Activated naive CD4-positive, alpha-beta T cell treated with anti-CD3 and anti-CD28 coated beads, Interleukin-2, amount 50 U/mL, for 24 hours (primary cell): ENCODE results near the gene NUFIP2.
"Not testable (repeated sequence)": the region's sequence is repeated elsewhere in the genome, so short reads cannot be mapped to it uniquely, and the experiment has no call there.

ENCODE experiments used
- H3K27ac Mint-ChIP-seq: one replicate; pipeline ENCODE4 v1.8.0; 2021; ENCODE audit warnings: mild to moderate bottlenecking, mixed read lengths
- H3K27me3 Mint-ChIP-seq: one replicate; pipeline ENCODE4 v1.8.0; 2021; ENCODE audit warnings: mixed read lengths
- H3K36me3 Mint-ChIP-seq: one replicate; pipeline ENCODE4 v1.8.0; 2021; ENCODE audit warnings: mixed read lengths
- H3K4me1 Mint-ChIP-seq: one replicate; pipeline ENCODE4 v1.8.0; 2021; ENCODE audit warnings: mixed read lengths
- H3K4me3 Mint-ChIP-seq: one replicate; pipeline ENCODE4 v1.8.0; 2021; ENCODE audit warnings: mild to moderate bottlenecking, mixed read lengths
- H3K9me3 Mint-ChIP-seq: one replicate; pipeline ENCODE4 v1.8.0; 2021; ENCODE audit warnings: mixed read lengths

Gene NUFIP2

DNA sequence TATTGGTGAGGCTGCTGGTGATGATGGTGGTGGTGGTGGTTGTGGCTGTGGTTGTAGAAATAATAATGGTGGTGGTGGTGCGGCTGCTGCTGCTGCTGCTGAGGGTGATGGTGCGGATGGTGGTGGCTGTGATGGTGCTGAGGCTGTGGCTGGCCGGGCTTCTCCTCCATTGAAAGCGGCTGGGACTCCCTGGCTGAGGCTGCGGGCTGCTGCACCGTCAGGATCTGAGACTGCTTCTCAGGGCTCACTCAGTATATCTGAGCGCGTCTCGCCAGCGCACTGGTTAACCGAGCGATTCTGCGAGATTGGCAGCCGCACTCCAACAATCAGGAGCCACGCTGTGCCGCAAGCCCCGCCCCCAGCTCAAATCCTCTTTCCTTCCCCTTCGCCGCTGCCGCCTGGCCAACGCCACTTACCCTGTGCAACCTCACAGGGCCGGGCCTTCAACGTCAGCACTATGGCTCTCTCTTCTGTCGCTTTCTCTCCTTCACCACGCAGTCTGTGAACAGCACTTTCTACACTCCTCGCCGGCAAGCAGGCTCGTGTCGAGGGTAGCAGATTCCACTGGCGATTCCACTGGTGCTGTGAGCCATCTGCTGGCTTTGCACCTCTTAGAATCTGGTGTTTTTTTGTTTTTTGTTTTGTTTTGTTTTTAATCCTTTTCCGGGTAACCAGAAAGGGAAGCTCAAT, at the start of gene NUFIP2:
TSS of gene NUFIP2 (minus strand) at position 259 of the 690 bp plus-strand sequence. CDS start at position 170, 89 bp downstream.
- Mint-ChIP-seq H3K4me3 (peak within 1 kb of the TSS; percentile 100), H3K9me3 (no peaks in the 10 kb centered on the region), H3K27me3 (no peaks in the 10 kb centered on the region), H3K27ac (peak within 1 kb of the TSS; percentile 100), H3K36me3 (peaks cover 14% of the 10 kb centered on the region), H3K4me1 (peaks cover 40% of the 10 kb centered on the region)

DNA sequence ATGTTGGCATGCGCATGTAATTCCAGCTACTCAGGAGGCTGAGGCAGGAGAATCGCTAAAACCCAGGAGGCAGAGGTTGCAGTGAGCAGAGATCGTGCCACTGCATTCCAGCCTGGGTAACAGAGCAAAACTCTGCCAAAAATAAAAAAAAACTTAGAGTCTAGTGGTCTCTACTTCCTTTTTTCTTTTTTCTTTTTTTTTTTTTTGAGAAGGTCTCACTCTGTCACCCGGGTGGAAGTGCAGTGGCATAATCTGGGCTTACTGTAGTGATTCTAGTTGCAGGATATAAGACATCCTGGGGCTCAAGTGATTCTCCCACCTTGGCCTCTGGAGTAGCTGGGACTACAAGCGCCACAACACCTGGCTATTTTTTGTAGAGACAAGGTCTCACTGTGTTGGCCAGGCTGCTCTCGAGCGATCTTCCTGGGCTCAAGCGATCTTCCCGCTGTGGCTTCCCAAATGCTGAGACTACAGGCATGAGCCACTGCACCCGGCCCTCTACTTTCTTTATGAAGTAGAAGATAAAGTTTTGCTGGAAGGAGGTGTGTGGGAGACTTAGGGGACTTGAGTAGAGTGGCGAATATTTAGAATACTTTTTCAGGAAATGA, 48.3 kb upstream of the NUFIP2 start:
- H3K4me1 Mint-ChIP-seq = no peaks in the 10 kb centered on the region
- no peaks in the 10 kb centered on the region for H3K27me3 Mint-ChIP-seq
- no peaks in the 10 kb centered on the region for H3K9me3 Mint-ChIP-seq
- H3K36me3 Mint-ChIP-seq = no peaks in the 10 kb centered on the region
- no peak overlapping the region for H3K4me3 Mint-ChIP-seq
- H3K27ac Mint-ChIP-seq = no peak overlapping the region

DNA sequence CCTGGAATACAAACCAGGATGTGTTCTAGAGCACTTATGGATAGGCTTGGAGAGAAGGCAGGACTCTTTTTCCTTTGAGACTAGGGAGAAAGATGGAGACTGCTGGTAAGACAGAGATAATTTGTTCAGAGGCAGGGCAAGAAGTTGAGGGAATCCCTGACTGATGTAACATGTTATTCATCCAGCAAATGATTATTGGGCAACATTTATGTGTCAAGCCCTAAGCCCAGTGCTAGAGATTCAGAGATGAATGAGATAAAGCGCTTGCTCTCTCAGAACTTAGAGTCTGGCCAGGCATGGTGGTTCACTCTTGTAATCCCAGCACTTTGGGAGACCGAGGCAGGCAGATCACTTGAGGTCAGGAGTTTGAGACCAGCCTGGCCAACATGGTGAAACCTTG, 47.8 kb upstream of the NUFIP2 start:
- no peak overlapping the region for H3K4me3 Mint-ChIP-seq
- no peaks in the 10 kb centered on the region for H3K9me3 Mint-ChIP-seq
- no peaks in the 10 kb centered on the region for H3K36me3 Mint-ChIP-seq
- no peaks in the 10 kb centered on the region for H3K27me3 Mint-ChIP-seq
- no peak overlapping the region for H3K27ac Mint-ChIP-seq
- H3K4me1 Mint-ChIP-seq = no peaks in the 10 kb centered on the region

DNA sequence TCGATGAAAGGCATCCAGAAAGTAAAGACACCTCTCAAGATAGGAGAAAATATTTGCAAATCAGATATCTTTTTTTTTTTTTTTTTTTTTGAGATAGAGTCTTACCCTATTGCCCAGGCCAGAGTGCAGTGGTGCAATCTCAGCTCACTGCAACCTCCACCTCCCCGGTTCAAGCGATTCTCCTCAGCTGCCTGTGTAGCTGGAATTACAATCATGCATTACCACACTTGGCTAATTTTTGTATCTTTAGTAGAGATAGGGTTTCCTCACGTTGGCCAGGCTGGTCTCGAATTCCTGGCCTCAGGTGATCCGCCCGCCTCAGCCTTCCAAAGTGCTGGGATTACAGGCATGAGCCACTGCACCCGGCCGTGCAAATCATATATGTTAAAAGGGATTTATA, 45.1 kb upstream of the NUFIP2 start:
- H3K9me3 Mint-ChIP-seq, H3K4me1 Mint-ChIP-seq, H3K4me3 Mint-ChIP-seq, H3K27ac Mint-ChIP-seq, H3K36me3 Mint-ChIP-seq, H3K27me3 Mint-ChIP-seq: not testable (repeated sequence)

DNA sequence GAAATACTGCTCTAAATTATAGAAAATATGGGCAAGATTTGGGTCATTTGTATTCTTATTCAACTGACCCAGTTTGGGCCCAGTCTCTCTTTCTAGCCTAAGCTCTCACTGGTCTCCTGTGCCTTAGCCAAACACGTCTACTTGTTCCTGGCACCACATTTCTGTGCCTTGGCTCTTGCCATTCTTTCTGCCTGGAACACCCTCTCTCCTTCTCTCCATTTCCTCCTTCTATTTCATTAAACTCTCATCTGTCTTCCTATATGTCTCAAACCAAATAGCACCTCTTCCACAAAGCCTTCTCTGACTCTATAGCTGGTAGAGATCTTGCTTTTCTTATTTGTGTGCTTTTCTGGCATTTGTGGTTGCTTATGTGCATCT, 37.7 kb upstream of the NUFIP2 start:
- no peak overlapping the region for H3K4me3 Mint-ChIP-seq
- no peaks in the 10 kb centered on the region for H3K36me3 Mint-ChIP-seq
- H3K9me3 Mint-ChIP-seq = no peaks in the 10 kb centered on the region
- H3K27ac Mint-ChIP-seq = no peak overlapping the region
- H3K27me3 Mint-ChIP-seq = no peaks in the 10 kb centered on the region
- H3K4me1 Mint-ChIP-seq = no peaks in the 10 kb centered on the region

- no peaks in the 10 kb centered on the region for H3K9me3 Mint-ChIP-seq
- no peak overlapping the region for H3K27ac Mint-ChIP-seq
Observed at GRCh38 chr17:29331075-29331707, 37.2 kb upstream of the NUFIP2 start.

GRCh38 chr17:29327412-29327811, 33.5 kb upstream of the NUFIP2 start:
- no peaks in the 10 kb centered on the region for H3K9me3 Mint-ChIP-seq
- no peaks in the 10 kb centered on the region for H3K4me1 Mint-ChIP-seq
- no peak overlapping the region for H3K4me3 Mint-ChIP-seq
- H3K36me3 Mint-ChIP-seq = no peaks in the 10 kb centered on the region
- H3K27ac Mint-ChIP-seq = no peak overlapping the region
- H3K27me3 Mint-ChIP-seq = no peaks in the 10 kb centered on the region

More at GRCh38 chr17:29331075-29331707, 37.2 kb upstream of the NUFIP2 start:
- no peak overlapping the region for H3K4me3 Mint-ChIP-seq
- H3K27me3 Mint-ChIP-seq = no peaks in the 10 kb centered on the region
- H3K36me3 Mint-ChIP-seq = no peaks in the 10 kb centered on the region
- H3K4me1 Mint-ChIP-seq = no peaks in the 10 kb centered on the region

DNA sequence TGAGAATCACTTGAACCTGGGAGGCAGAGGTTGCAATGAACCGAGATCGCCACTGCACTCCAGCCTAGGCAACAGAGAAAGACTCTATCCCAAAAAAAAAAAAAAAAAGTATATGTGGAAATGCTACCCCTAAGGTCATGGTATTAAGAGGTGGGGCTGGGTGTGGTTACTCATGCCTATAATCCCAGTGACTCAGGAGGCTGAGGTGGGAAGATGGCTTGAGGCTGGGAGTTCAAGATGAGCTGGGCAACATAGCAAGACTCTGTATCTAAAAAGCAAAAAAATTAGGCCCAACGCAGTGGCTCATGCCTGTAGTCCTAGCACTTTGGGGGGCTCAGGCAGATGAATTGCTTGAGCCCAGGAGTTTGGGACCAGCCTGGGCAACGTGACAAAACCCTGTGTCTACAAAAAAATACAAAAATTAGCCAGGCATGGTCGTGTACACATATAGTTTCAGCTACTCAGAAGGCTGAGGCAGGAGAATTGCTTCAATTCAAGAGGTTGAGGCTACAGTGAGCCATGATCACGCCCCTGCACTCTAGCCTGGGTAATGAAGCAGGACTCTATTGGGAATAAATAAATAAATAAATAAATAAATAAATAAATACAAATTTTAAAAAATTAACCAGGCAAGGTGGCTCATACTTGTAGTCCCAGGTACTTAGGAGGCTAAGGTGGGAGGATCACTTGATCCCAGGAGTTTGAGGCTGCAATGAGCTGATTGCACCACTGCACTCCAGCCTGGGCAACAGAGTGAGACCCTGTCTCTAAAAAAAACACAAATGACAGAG, 32.3 kb upstream of the NUFIP2 start:
- H3K36me3 Mint-ChIP-seq = no peaks in the 10 kb centered on the region
- no peaks in the 10 kb centered on the region for H3K4me1 Mint-ChIP-seq
- no peaks in the 10 kb centered on the region for H3K9me3 Mint-ChIP-seq
- no peaks in the 10 kb centered on the region for H3K27me3 Mint-ChIP-seq
- no peak overlapping the region for H3K4me3 Mint-ChIP-seq
- no peak overlapping the region for H3K27ac Mint-ChIP-seq

GRCh38 chr17:29322363-29322762, 28.4 kb upstream of the NUFIP2 start:
- H3K9me3 Mint-ChIP-seq = no peaks in the 10 kb centered on the region
- H3K4me1 Mint-ChIP-seq = no peaks in the 10 kb centered on the region
- no peaks in the 10 kb centered on the region for H3K36me3 Mint-ChIP-seq
- H3K4me3 Mint-ChIP-seq = no peak overlapping the region
- no peak overlapping the region for H3K27ac Mint-ChIP-seq
- no peaks in the 10 kb centered on the region for H3K27me3 Mint-ChIP-seq

DNA sequence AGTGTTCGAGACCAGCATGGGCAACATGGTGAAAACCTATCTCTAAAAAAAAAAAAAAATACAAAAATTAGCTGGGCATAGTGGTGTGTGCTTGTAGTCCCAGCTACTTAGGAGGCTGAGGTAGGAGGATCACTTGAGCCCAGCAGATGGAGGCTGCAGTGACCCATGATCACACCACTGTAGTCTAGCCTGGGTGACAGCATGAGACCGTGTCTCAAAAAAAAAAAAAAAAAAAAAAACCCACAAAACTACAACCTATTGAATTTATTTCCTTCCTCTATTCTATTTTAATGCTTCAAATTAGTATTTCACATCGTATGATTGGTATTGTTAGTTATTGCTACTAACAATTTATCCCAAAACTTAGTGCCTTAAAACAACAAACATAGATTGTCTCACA, 9.4 kb upstream of the NUFIP2 start:
- H3K27me3 Mint-ChIP-seq = no peaks in the 10 kb centered on the region
- H3K36me3 Mint-ChIP-seq = no peaks in the 10 kb centered on the region
- no peak overlapping the region for H3K27ac Mint-ChIP-seq
- no peaks in the 10 kb centered on the region for H3K9me3 Mint-ChIP-seq
- no peak overlapping the region for H3K4me3 Mint-ChIP-seq
- H3K4me1 Mint-ChIP-seq = peaks cover 3% of the 10 kb centered on the region

DNA sequence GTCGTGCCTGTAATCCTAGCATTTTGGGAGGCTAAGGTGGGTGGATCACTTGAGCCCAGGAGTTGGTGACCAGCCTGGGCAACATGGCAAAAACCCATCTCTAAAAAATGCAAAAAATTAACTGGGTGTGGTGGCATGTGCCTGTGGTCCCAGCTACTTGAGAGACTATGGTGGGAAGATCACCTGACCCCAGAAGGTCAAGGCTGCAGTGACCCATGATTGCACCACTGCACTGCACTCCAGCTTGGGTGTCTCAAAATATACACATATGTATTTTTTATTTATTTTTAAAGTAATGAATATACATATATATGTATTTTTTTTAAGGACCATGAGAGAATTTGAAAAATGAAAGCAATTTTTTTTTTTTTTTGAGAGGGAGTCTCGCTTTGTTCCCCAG, 5.1 kb upstream of the NUFIP2 start:
- Mint-ChIP-seq H3K36me3 (no peaks in the 10 kb centered on the region), H3K27ac (no peak overlapping the region), H3K4me1 (peaks cover 12% of the 10 kb centered on the region), H3K4me3 (no peak overlapping the region), H3K27me3 (no peaks in the 10 kb centered on the region), H3K9me3 (no peaks in the 10 kb centered on the region)

GRCh38 chr17:29295420-29295819, 1.5 kb upstream of the NUFIP2 start:
- Mint-ChIP-seq H3K4me3 (peak overlapping the region; percentile 57), H3K4me1 (peaks cover 27% of the 10 kb centered on the region)

GRCh38 chr17:29294580-29294900, 592 bp upstream of the NUFIP2 start:
- Mint-ChIP-seq H3K27me3 (no peaks in the 10 kb centered on the region), H3K36me3 (peaks cover 14% of the 10 kb centered on the region), H3K4me1 (peaks cover 35% of the 10 kb centered on the region), H3K4me3 (peak overlapping the region; percentile 100), H3K27ac (peak overlapping the region; percentile 100), H3K9me3 (no peaks in the 10 kb centered on the region)

More at GRCh38 chr17:29295420-29295819, 1.5 kb upstream of the NUFIP2 start:
- Mint-ChIP-seq H3K27me3 (no peaks in the 10 kb centered on the region), H3K27ac (peak overlapping the region; percentile 31), H3K9me3 (no peaks in the 10 kb centered on the region), H3K36me3 (peaks cover 12% of the 10 kb centered on the region)

GRCh38 chr17:29292992-29293889, 707 bp downstream of the NUFIP2 start:
- peak overlapping the region; percentile 100 for H3K27ac Mint-ChIP-seq
- peak overlapping the region; percentile 100 for H3K4me3 Mint-ChIP-seq
- peaks cover 17% of the 10 kb centered on the region for H3K36me3 Mint-ChIP-seq
- peaks cover 48% of the 10 kb centered on the region for H3K4me1 Mint-ChIP-seq
- no peaks in the 10 kb centered on the region for H3K27me3 Mint-ChIP-seq
- no peaks in the 10 kb centered on the region for H3K9me3 Mint-ChIP-seq
